ENCODE results near the gene CYB5R3. TPM values are rescaled to one million over a fixed set of nuclear protein-coding genes. Genes with fewer than 3 reads are reported as not detected.

CYB5R3 gene
- total RNA-seq, 1 experiment from 2014 or later, result 85.4 TPM

DNA sequence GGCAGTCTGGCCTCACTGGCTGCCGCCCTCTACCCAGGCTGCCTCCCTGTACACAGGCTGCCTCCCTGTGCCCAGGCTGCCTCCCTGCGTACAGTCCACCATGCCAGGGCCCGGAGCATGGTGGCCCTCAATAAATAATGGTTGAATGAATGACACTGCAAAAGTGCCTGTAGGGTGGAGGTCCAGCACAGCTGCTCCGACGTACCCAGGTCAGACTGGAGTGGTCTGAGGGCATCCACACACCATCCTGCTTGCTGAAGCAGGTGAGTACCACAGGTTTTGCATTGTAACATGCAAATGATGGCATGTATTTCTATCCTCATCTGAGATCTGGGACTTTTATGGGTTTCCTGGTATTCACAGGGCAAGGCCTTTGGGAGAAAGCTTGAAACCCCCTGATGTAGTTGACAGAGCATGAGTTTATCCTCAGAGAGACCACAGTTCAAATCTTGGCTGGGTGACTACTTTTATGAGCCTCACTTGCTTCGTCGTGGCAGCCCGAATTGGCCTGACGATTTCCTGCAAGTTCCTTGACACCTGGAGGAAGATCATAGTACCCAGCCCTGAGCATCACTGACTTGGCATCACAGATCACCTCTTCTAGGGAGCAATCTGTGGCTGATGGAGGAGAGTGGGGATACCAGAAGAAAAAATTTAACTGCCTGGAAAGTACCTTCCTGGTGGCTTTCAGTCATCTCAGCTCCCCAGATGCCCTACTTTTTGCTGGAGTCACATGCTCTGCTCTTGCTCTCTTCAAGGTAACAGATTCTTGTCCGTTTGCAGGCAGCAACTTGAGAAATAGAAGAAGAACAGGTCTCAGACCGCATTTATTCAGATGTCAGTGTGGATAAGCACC lies 16.0 kb upstream of the CYB5R3 start (continued):
- TF ChIP-seq, protein P1, sequence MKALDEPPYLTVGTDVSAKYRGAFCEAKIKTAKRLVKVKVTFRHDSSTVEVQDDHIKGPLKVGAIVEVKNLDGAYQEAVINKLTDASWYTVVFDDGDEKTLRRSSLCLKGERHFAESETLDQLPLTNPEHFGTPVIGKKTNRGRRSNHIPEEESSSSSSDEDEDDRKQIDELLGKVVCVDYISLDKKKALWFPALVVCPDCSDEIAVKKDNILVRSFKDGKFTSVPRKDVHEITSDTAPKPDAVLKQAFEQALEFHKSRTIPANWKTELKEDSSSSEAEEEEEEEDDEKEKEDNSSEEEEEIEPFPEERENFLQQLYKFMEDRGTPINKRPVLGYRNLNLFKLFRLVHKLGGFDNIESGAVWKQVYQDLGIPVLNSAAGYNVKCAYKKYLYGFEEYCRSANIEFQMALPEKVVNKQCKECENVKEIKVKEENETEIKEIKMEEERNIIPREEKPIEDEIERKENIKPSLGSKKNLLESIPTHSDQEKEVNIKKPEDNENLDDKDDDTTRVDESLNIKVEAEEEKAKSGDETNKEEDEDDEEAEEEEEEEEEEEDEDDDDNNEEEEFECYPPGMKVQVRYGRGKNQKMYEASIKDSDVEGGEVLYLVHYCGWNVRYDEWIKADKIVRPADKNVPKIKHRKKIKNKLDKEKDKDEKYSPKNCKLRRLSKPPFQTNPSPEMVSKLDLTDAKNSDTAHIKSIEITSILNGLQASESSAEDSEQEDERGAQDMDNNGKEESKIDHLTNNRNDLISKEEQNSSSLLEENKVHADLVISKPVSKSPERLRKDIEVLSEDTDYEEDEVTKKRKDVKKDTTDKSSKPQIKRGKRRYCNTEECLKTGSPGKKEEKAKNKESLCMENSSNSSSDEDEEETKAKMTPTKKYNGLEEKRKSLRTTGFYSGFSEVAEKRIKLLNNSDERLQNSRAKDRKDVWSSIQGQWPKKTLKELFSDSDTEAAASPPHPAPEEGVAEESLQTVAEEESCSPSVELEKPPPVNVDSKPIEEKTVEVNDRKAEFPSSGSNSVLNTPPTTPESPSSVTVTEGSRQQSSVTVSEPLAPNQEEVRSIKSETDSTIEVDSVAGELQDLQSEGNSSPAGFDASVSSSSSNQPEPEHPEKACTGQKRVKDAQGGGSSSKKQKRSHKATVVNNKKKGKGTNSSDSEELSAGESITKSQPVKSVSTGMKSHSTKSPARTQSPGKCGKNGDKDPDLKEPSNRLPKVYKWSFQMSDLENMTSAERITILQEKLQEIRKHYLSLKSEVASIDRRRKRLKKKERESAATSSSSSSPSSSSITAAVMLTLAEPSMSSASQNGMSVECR (CRISPR knock-in tag; IDR thresholded peaks at IDR 0.05; ENCODE audit: borderline replicate concordance), result no peak
- TF ChIP-seq, protein P2, sequence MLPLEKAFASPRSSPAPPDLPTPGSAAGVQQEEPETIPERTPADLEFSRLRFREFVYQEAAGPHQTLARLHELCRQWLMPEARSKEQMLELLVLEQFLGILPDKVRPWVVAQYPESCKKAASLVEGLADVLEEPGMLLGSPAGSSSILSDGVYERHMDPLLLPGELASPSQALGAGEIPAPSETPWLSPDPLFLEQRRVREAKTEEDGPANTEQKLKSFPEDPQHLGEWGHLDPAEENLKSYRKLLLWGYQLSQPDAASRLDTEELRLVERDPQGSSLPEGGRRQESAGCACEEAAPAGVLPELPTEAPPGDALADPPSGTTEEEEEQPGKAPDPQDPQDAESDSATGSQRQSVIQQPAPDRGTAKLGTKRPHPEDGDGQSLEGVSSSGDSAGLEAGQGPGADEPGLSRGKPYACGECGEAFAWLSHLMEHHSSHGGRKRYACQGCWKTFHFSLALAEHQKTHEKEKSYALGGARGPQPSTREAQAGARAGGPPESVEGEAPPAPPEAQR (CRISPR knock-in tag; IDR thresholded peaks at IDR 0.05), result no peak
- TF ChIP-seq, protein P3, sequence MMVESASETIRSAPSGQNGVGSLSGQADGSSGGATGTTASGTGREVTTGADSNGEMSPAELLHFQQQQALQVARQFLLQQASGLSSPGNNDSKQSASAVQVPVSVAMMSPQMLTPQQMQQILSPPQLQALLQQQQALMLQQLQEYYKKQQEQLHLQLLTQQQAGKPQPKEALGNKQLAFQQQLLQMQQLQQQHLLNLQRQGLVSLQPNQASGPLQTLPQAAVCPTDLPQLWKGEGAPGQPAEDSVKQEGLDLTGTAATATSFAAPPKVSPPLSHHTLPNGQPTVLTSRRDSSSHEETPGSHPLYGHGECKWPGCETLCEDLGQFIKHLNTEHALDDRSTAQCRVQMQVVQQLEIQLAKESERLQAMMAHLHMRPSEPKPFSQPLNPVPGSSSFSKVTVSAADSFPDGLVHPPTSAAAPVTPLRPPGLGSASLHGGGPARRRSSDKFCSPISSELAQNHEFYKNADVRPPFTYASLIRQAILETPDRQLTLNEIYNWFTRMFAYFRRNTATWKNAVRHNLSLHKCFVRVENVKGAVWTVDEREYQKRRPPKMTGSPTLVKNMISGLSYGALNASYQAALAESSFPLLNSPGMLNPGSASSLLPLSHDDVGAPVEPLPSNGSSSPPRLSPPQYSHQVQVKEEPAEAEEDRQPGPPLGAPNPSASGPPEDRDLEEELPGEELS (CRISPR knock-in tag; IDR thresholded peaks at IDR 0.05), result no peak
- no peak for TF ChIP-seq ZNF121 (CRISPR knock-in tag; IDR thresholded peaks at IDR 0.05)

DNA sequence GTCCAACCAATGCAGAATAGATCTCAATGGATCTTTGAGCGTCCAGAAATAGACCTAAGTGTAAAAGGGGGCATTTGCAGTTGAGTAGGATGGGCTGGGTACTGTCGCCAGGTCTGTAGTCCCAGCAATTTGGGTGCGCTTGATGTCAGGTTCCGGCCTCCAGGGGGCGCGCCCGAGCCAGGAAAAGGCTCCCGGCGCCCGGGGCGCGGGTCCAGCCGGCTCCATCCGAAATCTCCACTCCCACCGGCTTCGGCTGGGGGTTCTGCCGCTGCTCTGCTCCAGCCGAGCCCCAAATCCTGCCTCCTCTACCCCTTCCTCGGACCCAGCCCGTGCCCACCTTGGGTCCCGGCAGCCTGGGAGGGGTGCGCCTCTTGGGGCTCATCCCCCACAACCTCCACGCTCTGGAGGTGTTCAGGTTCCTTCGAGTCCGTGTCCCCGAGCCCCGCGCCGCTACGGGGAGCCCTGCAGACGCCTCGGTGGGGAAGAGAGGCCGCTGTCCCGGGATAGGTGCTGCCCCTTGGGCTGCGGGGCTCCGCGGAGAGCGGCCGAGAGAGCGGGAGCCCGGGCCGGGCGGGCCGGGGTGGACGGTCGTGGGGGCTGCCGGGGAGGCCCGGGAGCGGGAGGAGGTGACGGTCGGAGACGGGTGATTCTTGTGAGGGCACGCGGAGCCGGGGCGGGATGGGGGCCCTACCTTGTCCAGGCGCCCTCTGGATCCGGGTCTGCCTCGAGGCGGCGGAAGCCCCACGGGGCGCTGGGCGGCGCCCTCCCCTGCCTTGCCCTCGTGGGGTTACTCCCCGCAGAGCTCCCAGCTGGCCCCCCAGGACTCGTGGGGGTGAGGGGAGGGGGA lies 13.0 kb upstream of the CYB5R3 start:
- ATAC-seq, result peak; percentile 90
- CTCF ChIA-PET, result interaction anchor here (1.2 to 1.3 kb wide), 4 partner anchors 21 to 205 kb away, joined by 3 to 6 read pairs (median 4); no protein-coding TSS in a partner anchor
- H3K4me1 Mint-ChIP-seq, result no peaks in the 10 kb centered on the region
- no peak for TF ChIP-seq NR1H2 (CRISPR knock-in tag; IDR thresholded peaks at IDR 0.05)
- 0 out of 2 replicates have a peak, but pooled peaks have one; percentile 7 for TF ChIP-seq ZNF423 (CRISPR knock-in tag; IDR thresholded peaks at IDR 0.05)
- no peak for TF ChIP-seq ZBTB21 (CRISPR knock-in tag; IDR thresholded peaks at IDR 0.05; ENCODE audit: borderline replicate concordance)
- TF ChIP-seq, protein P4, sequence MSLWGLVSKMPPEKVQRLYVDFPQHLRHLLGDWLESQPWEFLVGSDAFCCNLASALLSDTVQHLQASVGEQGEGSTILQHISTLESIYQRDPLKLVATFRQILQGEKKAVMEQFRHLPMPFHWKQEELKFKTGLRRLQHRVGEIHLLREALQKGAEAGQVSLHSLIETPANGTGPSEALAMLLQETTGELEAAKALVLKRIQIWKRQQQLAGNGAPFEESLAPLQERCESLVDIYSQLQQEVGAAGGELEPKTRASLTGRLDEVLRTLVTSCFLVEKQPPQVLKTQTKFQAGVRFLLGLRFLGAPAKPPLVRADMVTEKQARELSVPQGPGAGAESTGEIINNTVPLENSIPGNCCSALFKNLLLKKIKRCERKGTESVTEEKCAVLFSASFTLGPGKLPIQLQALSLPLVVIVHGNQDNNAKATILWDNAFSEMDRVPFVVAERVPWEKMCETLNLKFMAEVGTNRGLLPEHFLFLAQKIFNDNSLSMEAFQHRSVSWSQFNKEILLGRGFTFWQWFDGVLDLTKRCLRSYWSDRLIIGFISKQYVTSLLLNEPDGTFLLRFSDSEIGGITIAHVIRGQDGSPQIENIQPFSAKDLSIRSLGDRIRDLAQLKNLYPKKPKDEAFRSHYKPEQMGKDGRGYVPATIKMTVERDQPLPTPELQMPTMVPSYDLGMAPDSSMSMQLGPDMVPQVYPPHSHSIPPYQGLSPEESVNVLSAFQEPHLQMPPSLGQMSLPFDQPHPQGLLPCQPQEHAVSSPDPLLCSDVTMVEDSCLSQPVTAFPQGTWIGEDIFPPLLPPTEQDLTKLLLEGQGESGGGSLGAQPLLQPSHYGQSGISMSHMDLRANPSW (CRISPR knock-in tag; conservative IDR thresholded peaks at IDR 0.05; ENCODE audit: low read depth), result no peak
- TF ChIP-seq ZNF138 (CRISPR knock-in tag; conservative IDR thresholded peaks at IDR 0.05), result no peak
- peak; percentile 56; the same call in 1 of the 2 replicates for TF ChIP-seq FOXP1 (CRISPR knock-in tag; IDR thresholded peaks at IDR 0.05; ENCODE audit: borderline replicate concordance)
- TF ChIP-seq CREM (CRISPR knock-in tag; IDR thresholded peaks at IDR 0.05), result no peak
- no peak for TF ChIP-seq FOXK1 (CRISPR knock-in tag; IDR thresholded peaks at IDR 0.05)
- no peak for TF ChIP-seq TP53 (CRISPR knock-in tag; IDR thresholded peaks at IDR 0.05)
- TF ChIP-seq RELA (CRISPR knock-in tag; IDR thresholded peaks at IDR 0.05; ENCODE audit: borderline replicate concordance), result no peak
- TF ChIP-seq, protein P5, sequence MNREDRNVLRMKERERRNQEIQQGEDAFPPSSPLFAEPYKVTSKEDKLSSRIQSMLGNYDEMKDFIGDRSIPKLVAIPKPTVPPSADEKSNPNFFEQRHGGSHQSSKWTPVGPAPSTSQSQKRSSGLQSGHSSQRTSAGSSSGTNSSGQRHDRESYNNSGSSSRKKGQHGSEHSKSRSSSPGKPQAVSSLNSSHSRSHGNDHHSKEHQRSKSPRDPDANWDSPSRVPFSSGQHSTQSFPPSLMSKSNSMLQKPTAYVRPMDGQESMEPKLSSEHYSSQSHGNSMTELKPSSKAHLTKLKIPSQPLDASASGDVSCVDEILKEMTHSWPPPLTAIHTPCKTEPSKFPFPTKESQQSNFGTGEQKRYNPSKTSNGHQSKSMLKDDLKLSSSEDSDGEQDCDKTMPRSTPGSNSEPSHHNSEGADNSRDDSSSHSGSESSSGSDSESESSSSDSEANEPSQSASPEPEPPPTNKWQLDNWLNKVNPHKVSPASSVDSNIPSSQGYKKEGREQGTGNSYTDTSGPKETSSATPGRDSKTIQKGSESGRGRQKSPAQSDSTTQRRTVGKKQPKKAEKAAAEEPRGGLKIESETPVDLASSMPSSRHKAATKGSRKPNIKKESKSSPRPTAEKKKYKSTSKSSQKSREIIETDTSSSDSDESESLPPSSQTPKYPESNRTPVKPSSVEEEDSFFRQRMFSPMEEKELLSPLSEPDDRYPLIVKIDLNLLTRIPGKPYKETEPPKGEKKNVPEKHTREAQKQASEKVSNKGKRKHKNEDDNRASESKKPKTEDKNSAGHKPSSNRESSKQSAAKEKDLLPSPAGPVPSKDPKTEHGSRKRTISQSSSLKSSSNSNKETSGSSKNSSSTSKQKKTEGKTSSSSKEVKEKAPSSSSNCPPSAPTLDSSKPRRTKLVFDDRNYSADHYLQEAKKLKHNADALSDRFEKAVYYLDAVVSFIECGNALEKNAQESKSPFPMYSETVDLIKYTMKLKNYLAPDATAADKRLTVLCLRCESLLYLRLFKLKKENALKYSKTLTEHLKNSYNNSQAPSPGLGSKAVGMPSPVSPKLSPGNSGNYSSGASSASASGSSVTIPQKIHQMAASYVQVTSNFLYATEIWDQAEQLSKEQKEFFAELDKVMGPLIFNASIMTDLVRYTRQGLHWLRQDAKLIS (CRISPR knock-in tag; IDR thresholded peaks at IDR 0.05; ENCODE audit: borderline replicate concordance), result no peak
- TF ChIP-seq, protein P6, sequence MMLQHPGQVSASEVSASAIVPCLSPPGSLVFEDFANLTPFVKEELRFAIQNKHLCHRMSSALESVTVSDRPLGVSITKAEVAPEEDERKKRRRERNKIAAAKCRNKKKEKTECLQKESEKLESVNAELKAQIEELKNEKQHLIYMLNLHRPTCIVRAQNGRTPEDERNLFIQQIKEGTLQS (CRISPR knock-in tag; conservative IDR thresholded peaks at IDR 0.05), result no peak
- TF ChIP-seq CREB1 (CRISPR knock-in tag; IDR thresholded peaks at IDR 0.05), result peak; percentile 17; the same call in 1 of the 2 replicates
- no peak for TF ChIP-seq ZNF317 (CRISPR knock-in tag; IDR thresholded peaks at IDR 0.05; ENCODE audit: borderline replicate concordance, low read depth)

More for the DNA sequence above, 13.0 kb upstream of the CYB5R3 start:
- Mint-ChIP-seq H3K27ac (no peak overlapping the region), H3K36me3 (no peaks in the 10 kb centered on the region), H3K4me3 (peak overlapping the region; percentile 54), H3K9me3 (no peaks in the 10 kb centered on the region), H3K27me3 (ENCODE audit: low read depth) (peaks cover 25% of the 10 kb centered on the region)
- POLR2A ChIA-PET, result no interaction called here
- DNase-seq (ENCODE audit: low spot score), result peak; percentile 94

All from WTC11 (cell line).